H1 (cell line): ENCODE measurements around the gene PGF. TPM values are rescaled to one million over a fixed set of nuclear protein-coding genes. Genes with fewer than 3 reads are reported as not detected.

ENCODE experiments used
- CTCF ChIA-PET: fragments of 300-600 bp; sonication (Branson Sonifier 250); formaldehyde crosslinking; loops from one replicate; lab custom pipeline; 2021; ENCODE audit not compliant: partially characterized antibody; lab: Charles Lee
- POLR2A ChIA-PET: fragments of 300-600 bp; sonication (Branson Sonifier 250); formaldehyde crosslinking; loops from one replicate; lab custom pipeline; 2021; ENCODE audit warnings: inconsistent platforms; ENCODE audit not compliant: partially characterized antibody; lab: Charles Lee
- DNase-seq, 2 experiments: peaks; one replicate each; pipeline versions ENCODE4 v3.0.0 to v3.0.0-alpha.2; 2010 to 2022; ENCODE audit warnings: low spot score in 2 of 2, low read depth in 1 of 2, mixed read lengths in 1 of 2
- FAIRE-seq: peaks from 2 replicates; lab custom pipeline; 2011; peaks lifted over from hg19 to GRCh38; lab: Jason Lieb, UNC
- H2AFZ ChIP-seq: 2 replicates; pipeline ENCODE4 v1.8.1; 2012; ENCODE audit warnings: low read length, inconsistent platforms
- H2AK5ac ChIP-seq: 2 replicates; pipeline ENCODE4 v1.6.1; 2013; ENCODE audit warnings: low read depth, low read length
- H2BK120ac ChIP-seq: replicated peaks from 2 replicates; pipeline ENCODE3; 2013; ENCODE audit warnings: low read depth, low read length, inconsistent platforms
- H2BK12ac ChIP-seq: 2 replicates; pipeline ENCODE4 v1.6.1; 2013; ENCODE audit warnings: low read depth, low read length
- H2BK15ac ChIP-seq: 2 replicates; pipeline ENCODE4 v1.6.1; 2013; ENCODE audit warnings: low read length
- H2BK20ac ChIP-seq: 2 replicates; pipeline ENCODE4 v1.6.1; 2013; ENCODE audit warnings: low read length
- H2BK5ac ChIP-seq: 2 replicates; pipeline ENCODE4 v1.6.1; 2013; ENCODE audit warnings: low read depth, low read length
- H3K14ac ChIP-seq: 2 replicates; pipeline ENCODE4 v1.6.1; 2013; ENCODE audit warnings: inconsistent platforms; ENCODE audit not compliant: insufficient read length
- H3K18ac ChIP-seq: 2 replicates; pipeline ENCODE4 v1.6.1; 2013; ENCODE audit warnings: low read length; ENCODE audit errors: extremely low read depth
- H3K23ac ChIP-seq: 2 replicates; pipeline ENCODE4 v1.6.1; 2013; ENCODE audit warnings: inconsistent platforms; ENCODE audit not compliant: insufficient read length
- H3K23me2 ChIP-seq: 2 replicates; pipeline ENCODE4 v1.6.1; 2013; ENCODE audit warnings: low read depth, low read length
- H3K27ac ChIP-seq: 2 replicates; pipeline ENCODE4 v1.6.1; 2011; ENCODE audit warnings: low read depth, low read length, inconsistent platforms
- H3K27me3 ChIP-seq, 4 experiments: replicated peaks in 1 of 4; 1 replicate in 1 of 4; 2 replicates in 3 of 4; pipeline versions ENCODE4 v1.6.1 to v1.8.1; 2011 to 2013; ENCODE audit warnings: low read length in 3 of 4, mild to moderate bottlenecking in 3 of 4, inconsistent platforms in 2 of 4, mixed read lengths in 2 of 4, moderate library complexity in 1 of 4; ENCODE audit not compliant: control insufficient read depth in 3 of 4, insufficient read depth in 3 of 4; ENCODE audit errors: extremely low read depth in 1 of 4
- H3K36me3 ChIP-seq, 4 experiments: 2 replicates each; pipeline versions ENCODE4 v1.6.1 to v1.8.1; 2011 to 2013; ENCODE audit warnings: mild to moderate bottlenecking in 4 of 4, low read length in 3 of 4, moderate library complexity in 2 of 4, control low read depth in 1 of 4, inconsistent platforms in 1 of 4; ENCODE audit not compliant: insufficient read depth in 4 of 4, control insufficient read depth in 2 of 4
- H3K4ac ChIP-seq: replicated peaks from 2 replicates; pipeline ENCODE3; 2013; ENCODE audit warnings: low read length, low read depth, mixed read lengths, inconsistent platforms; ENCODE audit not compliant: insufficient read length
- H3K4me1 ChIP-seq, 4 experiments: replicated peaks in 1 of 4; 1 replicate in 1 of 4; 2 replicates in 3 of 4; pipeline versions ENCODE4 v1.6.1 to v1.8.1; 2011 to 2013; ENCODE audit warnings: low read length in 3 of 4, inconsistent platforms in 2 of 4, mixed read lengths in 1 of 4; ENCODE audit not compliant: insufficient read depth in 4 of 4, control insufficient read depth in 3 of 4
- H3K4me2 ChIP-seq, 2 experiments: 2 replicates each; pipeline versions ENCODE4 v1.6.1 to v1.8.1; 2011 to 2013; ENCODE audit warnings: low read depth in 2 of 2, low read length in 2 of 2, control low read depth in 1 of 2, inconsistent platforms in 1 of 2, mild to moderate bottlenecking in 1 of 2; ENCODE audit not compliant: insufficient read depth in 1 of 2
- H3K4me3 ChIP-seq, 4 experiments: fragments of 200-600, 300-600 bp in 1 of 4; sonication (generic), shearing (Covaris generic), sonication (Bioruptor Twin) in 1 of 4; 2 replicates each; pipeline versions ENCODE4 v1.5.1 to v1.8.1; 2011 to 2016; ENCODE audit warnings: low read length in 4 of 4, low read depth in 3 of 4, control low read depth in 2 of 4, inconsistent platforms in 2 of 4, mild to moderate bottlenecking in 2 of 4, mixed read lengths in 1 of 4, moderate library complexity in 1 of 4; ENCODE audit not compliant: insufficient read depth in 2 of 4; ENCODE audit errors: extremely low read depth in 1 of 4
- H3K56ac ChIP-seq: replicated peaks from 2 replicates; pipeline ENCODE3; 2013; ENCODE audit warnings: low read depth, mild to moderate bottlenecking, mixed read lengths, low read length, inconsistent platforms; ENCODE audit not compliant: insufficient read length
- H3K79me1 ChIP-seq: 2 replicates; pipeline ENCODE4 v1.6.1; 2013; ENCODE audit warnings: low read depth, low read length, control low read depth
- H3K79me2 ChIP-seq, 2 experiments: 2 replicates each; pipeline versions ENCODE4 v1.6.1 to v1.8.1; 2012 to 2013; ENCODE audit warnings: low read length in 2 of 2, mild to moderate bottlenecking in 2 of 2, inconsistent platforms in 1 of 2; ENCODE audit not compliant: insufficient read depth in 2 of 2, control insufficient read depth in 1 of 2
- H3K9ac ChIP-seq, 4 experiments: replicated peaks in 1 of 4; 1 replicate in 1 of 4; 2 replicates in 3 of 4; pipeline versions ENCODE4 v1.6.1 to v1.8.1; 2011 to 2013; ENCODE audit warnings: low read depth in 3 of 4, low read length in 3 of 4, control low read depth in 2 of 4, mild to moderate bottlenecking in 2 of 4, moderate library complexity in 2 of 4, inconsistent platforms in 1 of 4; ENCODE audit errors: extremely low read depth in 1 of 4
- H3K9me3 ChIP-seq, 2 experiments: 2 replicates each; pipeline versions ENCODE4 v1.6.1 to v1.8.1; 2012 to 2013; ENCODE audit warnings: mild to moderate bottlenecking in 2 of 2, moderate library complexity in 2 of 2, control low read depth in 1 of 2, inconsistent platforms in 1 of 2, low read depth in 1 of 2, low read length in 1 of 2, mixed read lengths in 1 of 2; ENCODE audit not compliant: insufficient read depth in 2 of 2
- H4K20me1 ChIP-seq, 2 experiments: replicated peaks in 1 of 2; 2 replicates each; pipeline versions ENCODE3 to v1.8.1; 2011 to 2013; ENCODE audit warnings: inconsistent platforms in 2 of 2, low read length in 2 of 2, mild to moderate bottlenecking in 1 of 2; ENCODE audit not compliant: insufficient read depth in 2 of 2, control insufficient read depth in 1 of 2
- H4K5ac ChIP-seq: 2 replicates; pipeline ENCODE4 v1.6.1; 2013; ENCODE audit warnings: low read length, low read depth, mixed read lengths, inconsistent platforms; ENCODE audit not compliant: insufficient read length
- H4K8ac ChIP-seq: 2 replicates; pipeline ENCODE4 v1.8.0; 2013; ENCODE audit warnings: mild to moderate bottlenecking, moderate library complexity, low read length, inconsistent platforms; ENCODE audit not compliant: insufficient read depth; ENCODE audit errors: extremely low read depth
- H4K91ac ChIP-seq: replicated peaks from 2 replicates; pipeline ENCODE3; 2013; ENCODE audit warnings: low read length, mixed read lengths, inconsistent platforms; ENCODE audit not compliant: insufficient read length
- CEBPB ChIP-seq: IDR thresholded peaks from 2 replicates; pipeline ENCODE4 v1.6.1; 2012; ENCODE audit warnings: low read depth, low read length
- RBBP5 ChIP-seq: IDR thresholded peaks from 2 replicates; pipeline ENCODE4 v1.7.1; 2012; ENCODE audit warnings: low read depth, mild to moderate bottlenecking, inconsistent platforms, low read length, moderate library complexity, borderline replicate concordance
- WGBS, 2 experiments: shearing (Covaris generic) in 1 of 2; methylation state at CpG; one replicate each; pipeline versions ENCODE4 v1.1.6 to v1.1.7; 2013 to 2015; ENCODE audit warnings: low lambda C conversion rate in 2 of 2, mixed read lengths in 2 of 2, inconsistent platforms in 1 of 2, low coverage in 1 of 2, missing lambda C conversion rate in 1 of 2; ENCODE audit not compliant: insufficient replicate concordance in 2 of 2, insufficient coverage in 1 of 2, insufficient read length in 1 of 2; ENCODE audit errors: extremely low coverage in 1 of 2, missing lambda C conversion rate in 1 of 2; 5-methylcytosine and 5-hydroxymethylcytosine counted together
- polyA plus RNA-seq, 7 experiments: library from polyadenylated mRNA; depleted of rRNA in 3 of 7; stranded (reverse) in 5 of 7; unstranded in 2 of 7; fragments of >200 nt in 5 of 7; fragments of 200-250 nt in 2 of 7; gene quantifications; 1 replicate in 5 of 7; 2 replicates in 1 of 7; 4 replicates in 1 of 7; pipeline versions ENCODE4 v1.2.1 to v1.2.3, GENCODE V29; 2011 to 2013; ENCODE audit warnings: missing spikeins in 2 of 7, mixed read lengths in 2 of 7
- total RNA-seq: library from RNA; stranded (reverse); fragmentation: NEBNext Ultra II Directional; extraction: Animal tissue kit (Norgen Biotek cat#: 25700); gene quantifications from 2 replicates; pipeline ENCODE4 v1.2.1, GENCODE V29; 2021

Gene PGF
- total and polyA plus RNA-seq, 2 of the 8 experiments (the other 6 are each of a cell fraction or from before 2014, with no cell fraction given): 2.1 to 4.1 TPM

GRCh38 chr14:74929242-74929641 is 26.2 kb downstream of the PGF start:
- Histone ChIP-seq H3K27me3 (no peaks in the 10 kb centered on the region), H3K27ac (no peak overlapping the region), H3K9ac (no peak overlapping the region), H4K91ac (no peak overlapping the region), H2BK15ac (no peak overlapping the region), H2BK12ac (no peak overlapping the region), H4K20me1 (no peaks in the 10 kb centered on the region), H2AK5ac (no peak overlapping the region), H3K23me2 (no peaks in the 10 kb centered on the region), H3K18ac (no peak overlapping the region), H2BK120ac (no peak overlapping the region), H4K5ac (no peak overlapping the region), H4K8ac (no peak overlapping the region), H3K56ac (no peak overlapping the region), H3K4me1 (no peaks in the 10 kb centered on the region), H3K4ac (no peak overlapping the region), H3K14ac (no peak overlapping the region), H3K79me2 (no peaks in the 10 kb centered on the region), H3K79me1 (no peaks in the 10 kb centered on the region), H3K36me3 (no peaks in the 10 kb centered on the region), H3K23ac (no peak overlapping the region), H3K4me3 (no peak overlapping the region), H2AFZ (no peak overlapping the region), H2BK20ac (no peak overlapping the region), H2BK5ac (no peak overlapping the region), H3K9me3 (no peaks in the 10 kb centered on the region), H3K4me2 (no peak overlapping the region)
- no peak for FAIRE-seq
- TF ChIP-seq RBBP5 (no peak), CEBPB (peak; percentile 69)
- DNase-seq: no peak
- 77% methylated on average over 6 of the region's 6 CpGs; no CpG with 5 or more reads in 1 of the 2 experiments for WGBS, 2 experiments
- CTCF ChIA-PET: interaction anchor here (0.6 to 2.7 kb wide), 6 partner anchors 9 to 320 kb away, joined by 3 to 19 read pairs (median 4); no protein-coding TSS in a partner anchor
- POLR2A ChIA-PET: interaction anchor here (1.8 kb wide), 1 partner anchor 21 kb away, joined by 5 read pairs; no protein-coding TSS in a partner anchor
